NT2/D1 (cell line): ENCODE data around the gene PIM2.

Experiments used
- DNase-seq: peaks from one replicate; pipeline ENCODE4 v3.0.0-alpha.2; 2011; ENCODE audit warnings: low read depth, low spot score
- H3K27me3 ChIP-seq: 2 replicates; pipeline ENCODE4 v1.6.0; 2011; ENCODE audit warnings: mild to moderate bottlenecking; ENCODE audit not compliant: insufficient read length, insufficient read depth
- H3K36me3 ChIP-seq: 2 replicates; pipeline ENCODE4 v1.6.1; 2011; ENCODE audit warnings: mild to moderate bottlenecking, low read length, mixed read lengths; ENCODE audit not compliant: insufficient read depth, insufficient read length
- H3K4me1 ChIP-seq: 2 replicates; pipeline ENCODE4 v1.5.1; 2011; ENCODE audit not compliant: insufficient read depth, insufficient read length
- H3K4me3 ChIP-seq: 2 replicates; pipeline ENCODE4 v1.5.1; 2011; ENCODE audit warnings: low read depth; ENCODE audit not compliant: insufficient read length
- H3K9ac ChIP-seq: 2 replicates; pipeline ENCODE4 v1.6.0; 2011; ENCODE audit warnings: low read depth; ENCODE audit not compliant: insufficient read length
- H3K9me3 ChIP-seq: 2 replicates; pipeline ENCODE4 v1.5.1; 2011; ENCODE audit warnings: mild to moderate bottlenecking, low read length; ENCODE audit not compliant: insufficient read depth
- SUZ12 ChIP-seq: IDR thresholded peaks from 2 replicates; pipeline ENCODE4 v1.6.1; 2011; ENCODE audit not compliant: insufficient read length, insufficient read depth; ENCODE audit errors: extremely low read depth
- YY1 ChIP-seq: IDR thresholded peaks from 2 replicates; pipeline ENCODE4 v1.6.1; 2011; ENCODE audit not compliant: insufficient read length, insufficient read depth
- ZNF274 ChIP-seq: IDR thresholded peaks from 2 replicates; pipeline ENCODE4 v1.6.1; 2011; ENCODE audit warnings: mild to moderate bottlenecking, low read depth, low read length

PIM2 gene

GRCh38 chrX:48896611-48897011 is 22.2 kb downstream of the PIM2 start:
- Histone ChIP-seq H3K27me3 (no peaks in the 10 kb centered on the region), H3K36me3 (peaks cover 55% of the 10 kb centered on the region), H3K4me1 (peaks cover 4% of the 10 kb centered on the region), H3K4me3 (peak overlapping the region; percentile 89), H3K9ac (peak overlapping the region; percentile 95), H3K9me3 (no peaks in the 10 kb centered on the region)
- DNase-seq: no peak
- TF ChIP-seq YY1: no peak
- no peak for TF ChIP-seq ZNF274
- TF ChIP-seq SUZ12: no peak

GRCh38 chrX:48894891-48895290 is 23.9 kb downstream of the PIM2 start:
- no peak overlapping the region for H3K9ac ChIP-seq
- no peak overlapping the region for H3K4me3 ChIP-seq
- peaks cover 44% of the 10 kb centered on the region for H3K36me3 ChIP-seq
- no peaks in the 10 kb centered on the region for H3K27me3 ChIP-seq
- H3K9me3 ChIP-seq: no peaks in the 10 kb centered on the region
- no peak for TF ChIP-seq ZNF274
- no peak for TF ChIP-seq SUZ12
- no peak for TF ChIP-seq YY1
- DNase-seq: no peak
- H3K4me1 ChIP-seq: peaks cover 7% of the 10 kb centered on the region

DNA sequence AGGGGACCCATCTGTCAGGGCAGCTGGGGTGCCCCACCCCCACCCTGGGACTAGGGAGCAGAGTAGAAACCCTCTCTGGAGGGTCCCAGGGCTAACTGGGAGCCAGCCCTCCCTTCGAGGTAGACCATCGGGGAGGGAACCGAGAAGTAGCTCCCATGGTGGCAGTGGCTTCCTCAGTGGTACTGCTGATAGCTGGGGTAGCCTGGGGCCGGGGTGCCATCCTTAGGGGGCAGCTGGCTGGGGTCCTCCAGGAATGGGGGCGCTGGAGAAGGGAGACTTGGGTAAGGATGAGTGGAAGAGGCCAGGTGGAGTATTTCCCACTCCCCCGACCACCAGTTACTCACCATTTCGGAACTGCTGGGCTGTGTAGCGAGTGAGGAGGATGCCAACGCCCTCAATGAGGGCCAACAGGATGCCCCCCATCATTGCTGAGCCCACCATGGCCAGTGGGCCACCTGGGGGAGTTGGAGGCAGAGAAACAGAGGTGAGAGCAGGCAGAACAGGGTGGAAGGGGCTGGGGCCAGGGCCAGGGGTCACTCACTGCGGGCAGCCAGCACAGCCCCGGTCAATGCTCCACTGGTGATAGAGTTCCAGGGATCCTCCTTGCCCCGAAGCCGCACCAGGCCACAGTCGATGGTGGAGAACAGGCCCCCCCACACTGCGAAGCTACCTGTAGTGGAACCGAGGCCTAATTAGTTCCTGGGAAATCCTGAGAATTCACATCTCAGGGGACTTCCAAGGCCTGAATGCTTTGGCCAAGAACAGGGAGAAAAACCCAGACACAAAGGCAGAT is 25.1 kb downstream of the PIM2 start:
- Histone ChIP-seq H3K9me3 (no peaks in the 10 kb centered on the region), H3K27me3 (no peaks in the 10 kb centered on the region), H3K9ac (no peak overlapping the region), H3K4me1 (peaks cover 7% of the 10 kb centered on the region), H3K36me3 (peaks cover 34% of the 10 kb centered on the region), H3K4me3 (no peak overlapping the region)
- DNase-seq: no peak
- no peak for TF ChIP-seq SUZ12
- no peak for TF ChIP-seq YY1
- no peak for TF ChIP-seq ZNF274

DNA sequence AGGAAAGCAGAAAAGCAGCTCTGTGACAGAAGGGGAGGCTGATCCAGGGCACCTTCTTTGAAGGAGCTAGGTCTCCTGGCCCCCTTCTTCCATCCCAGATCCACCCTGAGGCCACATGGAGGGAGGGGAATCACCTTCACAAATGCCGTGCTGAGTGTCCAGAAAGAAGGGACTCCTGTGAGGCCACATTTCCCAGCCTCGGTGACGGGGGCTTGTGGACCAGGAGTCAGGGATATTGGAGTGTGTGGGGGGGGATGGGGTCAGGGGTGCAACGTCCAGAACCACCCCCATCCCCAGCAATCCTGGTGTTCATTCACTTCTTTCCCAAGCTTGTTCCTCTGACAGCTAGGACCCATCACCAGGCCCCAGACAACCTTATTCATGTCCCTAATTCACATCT is 25.9 kb downstream of the PIM2 start:
- Histone ChIP-seq H3K27me3 (no peaks in the 10 kb centered on the region), H3K4me3 (no peak overlapping the region), H3K9me3 (no peaks in the 10 kb centered on the region), H3K9ac (no peak overlapping the region), H3K4me1 (peaks cover 5% of the 10 kb centered on the region), H3K36me3 (peaks cover 29% of the 10 kb centered on the region)
- TF ChIP-seq YY1: no peak
- no peak for TF ChIP-seq ZNF274
- no peak for TF ChIP-seq SUZ12
- no peak for DNase-seq

DNA sequence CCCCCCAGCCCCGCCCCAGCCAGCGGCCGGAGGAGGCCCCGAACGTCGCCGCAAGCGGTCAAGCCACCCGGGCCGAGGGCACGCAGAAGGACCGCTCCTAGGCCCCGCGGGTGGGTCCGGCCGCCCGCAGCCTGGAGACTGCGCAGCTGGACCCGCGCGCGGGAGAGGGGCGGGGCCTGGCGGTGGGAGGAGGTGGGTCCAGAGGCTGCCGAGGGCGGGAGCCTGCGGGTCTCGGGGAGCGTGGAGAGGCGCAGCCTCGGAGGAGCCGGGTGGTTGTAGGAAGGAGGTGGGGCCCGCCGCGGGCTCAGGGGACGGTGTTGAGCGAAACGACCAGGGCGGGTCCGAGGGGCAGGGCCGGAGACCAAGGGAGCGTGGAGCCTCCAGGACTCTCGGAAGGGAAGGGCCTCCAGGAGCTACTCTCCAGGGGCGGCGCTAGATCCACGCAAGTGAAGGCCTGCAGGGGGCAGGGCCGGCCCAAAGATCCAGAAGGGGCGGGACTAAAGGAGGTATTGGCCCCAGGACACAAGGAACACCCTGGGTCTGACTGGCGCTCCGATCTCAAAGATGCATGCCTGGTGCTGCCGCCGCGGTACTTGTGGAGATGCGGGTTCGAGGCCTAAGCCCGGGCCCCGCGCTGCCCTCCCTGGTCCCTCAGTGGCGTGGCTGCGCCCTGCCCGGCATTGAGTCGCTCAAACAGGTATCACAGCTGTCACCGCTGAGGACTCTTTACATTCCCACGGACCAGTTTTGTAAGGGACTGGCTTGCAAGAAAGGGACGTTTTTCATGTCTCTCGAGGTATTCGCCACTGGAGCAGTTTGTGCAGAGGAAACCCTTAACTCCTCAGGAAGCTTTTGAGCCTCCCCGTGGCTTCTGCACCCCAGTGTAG is 27.2 kb downstream of the PIM2 start:
- H3K4me3 ChIP-seq: peak overlapping the region; percentile 42
- H3K36me3 ChIP-seq: peaks cover 29% of the 10 kb centered on the region
- H3K9ac ChIP-seq: peak overlapping the region; percentile 74
- no peaks in the 10 kb centered on the region for H3K9me3 ChIP-seq
- TF ChIP-seq YY1: no peak
- TF ChIP-seq SUZ12: no peak
- TF ChIP-seq ZNF274: no peak
- H3K4me1 ChIP-seq: peaks cover 5% of the 10 kb centered on the region
- DNase-seq: peak; percentile 82
- no peaks in the 10 kb centered on the region for H3K27me3 ChIP-seq

DNA sequence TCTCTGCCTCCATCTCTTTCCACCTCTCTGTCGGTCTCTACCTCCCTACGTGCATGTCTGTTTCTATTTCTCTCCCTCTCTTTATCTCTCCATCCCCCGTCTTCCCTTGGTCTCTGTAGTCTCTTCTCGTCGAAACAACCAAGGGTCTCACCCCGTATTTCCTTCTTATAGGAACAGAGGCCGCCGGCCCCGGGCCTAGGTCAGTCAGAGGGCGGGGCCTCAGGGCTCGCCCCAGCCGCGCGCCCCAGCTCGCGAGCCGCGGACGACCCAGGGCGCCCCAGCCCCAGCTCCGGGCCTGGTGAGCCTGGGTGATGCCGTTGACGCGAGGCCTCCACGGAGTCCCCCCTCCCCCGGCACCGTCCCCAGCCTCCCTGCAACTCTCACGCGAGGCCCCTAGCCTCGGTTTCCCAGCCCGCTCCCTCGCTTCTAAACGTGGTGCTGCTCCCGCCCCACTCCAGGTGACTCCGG is 27.9 kb downstream of the PIM2 start:
- DNase-seq: no peak
- Histone ChIP-seq H3K27me3 (no peaks in the 10 kb centered on the region), H3K4me1 (peaks cover 5% of the 10 kb centered on the region), H3K9ac (peak overlapping the region; percentile 74), H3K9me3 (no peaks in the 10 kb centered on the region), H3K4me3 (peak overlapping the region; percentile 42), H3K36me3 (peaks cover 29% of the 10 kb centered on the region)
- TF ChIP-seq YY1 (no peak), SUZ12 (no peak), ZNF274 (no peak)
